ENCODE data around the gene DCC.

DCC gene

DNA sequence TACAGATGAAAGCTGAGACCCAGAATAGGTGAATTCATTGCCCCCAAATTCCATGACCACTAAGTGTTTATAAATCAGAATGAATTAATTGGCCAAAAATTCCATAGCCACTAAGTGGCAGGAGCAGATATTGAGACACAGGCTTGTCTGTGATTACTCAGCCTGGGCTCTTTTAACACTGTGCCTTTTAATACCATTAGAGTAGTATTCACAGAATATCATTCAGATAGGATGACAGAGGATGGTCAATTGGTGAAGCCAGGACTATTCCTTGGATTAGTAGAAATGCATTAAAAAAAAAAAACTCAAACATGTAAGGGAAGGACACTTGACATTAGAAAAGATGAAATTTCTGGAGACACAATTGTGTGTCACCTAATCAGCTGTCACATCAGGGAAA is 698.6 kb downstream of the DCC start:
- no peak for DNase-seq (ENCODE audit: low spot score)

DNA sequence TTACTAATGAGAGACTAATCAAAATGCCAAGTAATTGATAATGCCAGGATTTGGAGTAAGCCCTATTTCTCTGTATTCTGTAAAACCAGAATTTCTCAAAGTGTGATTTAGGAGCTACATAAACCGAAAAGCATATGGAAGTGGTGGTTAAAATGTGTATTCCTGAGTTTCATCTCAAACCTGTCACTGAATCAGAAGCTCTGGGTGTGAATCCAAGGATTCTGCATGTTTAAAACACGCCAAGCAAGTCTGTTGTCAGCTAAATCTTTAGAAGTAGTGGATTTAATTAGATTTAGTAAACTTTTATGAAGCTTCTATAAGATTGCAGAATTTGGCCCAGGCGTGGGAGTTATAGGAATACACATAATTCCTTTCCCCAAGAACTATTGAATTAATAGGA is 700.3 kb downstream of the DCC start:
- no peak for DNase-seq (ENCODE audit: low spot score)

DNA sequence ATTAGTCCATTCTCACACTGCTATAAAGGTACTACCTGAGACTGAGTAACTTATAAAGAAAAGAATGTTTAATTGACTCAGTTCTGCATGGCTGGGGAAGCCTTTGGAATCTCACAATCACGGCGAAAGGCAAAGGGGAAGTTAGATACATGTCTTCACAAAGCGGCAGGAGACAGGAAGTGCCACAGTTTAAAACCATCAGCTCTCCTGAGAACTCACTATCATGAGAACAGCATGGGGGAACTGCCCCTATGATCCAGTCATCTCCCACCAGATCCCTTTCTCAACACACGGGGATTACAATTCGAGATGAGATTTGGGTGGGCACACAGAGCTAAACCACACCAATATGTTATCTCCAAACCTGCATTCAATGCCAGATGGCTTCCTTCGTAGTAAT is 716.1 kb downstream of the DCC start:
- DNase-seq (ENCODE audit: low spot score), result no peak

DNA sequence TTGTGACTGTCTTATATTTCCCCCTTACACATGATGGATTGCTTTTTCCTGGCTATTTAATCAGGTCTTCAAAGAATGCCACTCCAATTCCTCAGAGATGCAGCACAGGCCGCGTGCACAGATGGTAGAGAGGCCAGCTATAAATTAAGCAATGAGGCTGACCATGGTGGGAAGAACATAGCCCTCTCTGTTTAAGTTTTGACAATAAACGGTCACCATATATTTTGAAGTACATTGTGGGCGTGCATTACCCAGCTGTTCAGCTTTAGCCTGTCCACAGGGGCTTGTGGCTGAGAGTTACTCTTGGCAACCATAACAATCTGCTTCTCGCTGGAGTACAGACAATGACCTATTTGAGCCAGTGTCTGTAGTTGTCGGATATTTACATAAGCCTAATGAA is 730.8 kb downstream of the DCC start:
- no peak for DNase-seq (ENCODE audit: low spot score)

DNA sequence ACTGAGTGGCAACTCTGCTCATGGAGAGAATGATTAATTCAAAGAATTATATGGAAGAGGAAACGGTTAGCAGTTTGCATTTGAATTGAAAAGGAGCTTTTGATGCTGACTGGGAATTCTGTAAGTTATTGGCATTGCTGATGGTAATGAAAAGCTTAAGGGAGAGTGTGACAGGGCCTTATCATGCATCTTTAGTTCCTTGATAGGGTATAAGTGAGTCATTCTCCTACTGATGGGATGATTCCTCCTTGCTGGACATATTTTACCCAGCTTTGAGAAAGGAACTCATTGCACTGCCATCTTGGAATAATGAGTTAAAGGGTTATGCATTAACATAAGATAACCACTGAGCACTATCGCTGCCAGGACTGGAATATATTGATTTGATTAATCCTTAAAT is 740.7 kb downstream of the DCC start:
- no peak for DNase-seq (ENCODE audit: low spot score)

DNA sequence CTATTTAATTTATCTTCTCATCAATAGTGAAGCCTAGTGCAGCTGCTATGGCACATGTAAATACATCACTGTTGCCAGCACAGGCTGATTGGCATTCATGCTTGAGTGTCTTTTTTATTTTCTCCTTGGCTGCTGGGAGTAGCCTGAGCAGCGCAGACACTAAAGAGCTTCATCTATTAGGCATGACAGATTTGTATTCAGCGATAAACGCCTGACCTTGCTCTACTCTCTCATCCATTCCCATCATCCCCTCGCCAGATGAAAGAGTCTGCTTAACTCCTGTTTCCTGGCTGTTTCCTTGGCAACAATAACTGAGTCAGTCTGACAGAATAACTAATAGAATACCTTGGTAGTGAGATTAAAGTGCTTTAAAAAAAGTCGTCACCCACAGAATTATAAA is 753.6 kb downstream of the DCC start:
- DNase-seq (ENCODE audit: low spot score), result no peak

DNA sequence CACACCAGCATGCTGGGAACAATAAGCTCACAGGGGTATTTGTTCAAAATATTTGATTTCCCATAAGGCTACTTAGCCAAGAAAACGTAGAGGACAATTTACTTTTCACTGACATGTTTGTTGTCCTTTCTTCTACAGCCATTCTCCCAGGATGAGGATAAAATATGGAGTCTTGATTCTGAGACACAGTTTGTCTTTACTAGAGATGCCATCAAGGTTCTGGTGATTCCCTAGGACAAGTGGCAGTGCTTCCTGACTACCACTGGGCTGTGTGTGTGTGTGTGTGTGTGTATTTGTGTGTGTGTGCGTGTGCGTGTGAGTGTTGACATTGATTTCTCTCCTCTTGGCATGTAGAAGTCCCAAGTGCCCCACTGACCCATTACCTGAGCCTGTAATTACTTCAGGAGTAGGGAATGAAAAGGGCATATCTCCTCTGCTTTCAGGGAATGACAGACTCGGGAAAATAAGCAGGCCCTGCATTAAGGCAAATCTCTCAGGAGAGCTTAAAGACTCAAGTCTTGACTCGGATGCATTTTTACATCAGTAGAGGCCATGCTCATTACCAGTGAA is 761.6 kb downstream of the DCC start:
- DNase-seq (ENCODE audit: low spot score), result no peak

DNA sequence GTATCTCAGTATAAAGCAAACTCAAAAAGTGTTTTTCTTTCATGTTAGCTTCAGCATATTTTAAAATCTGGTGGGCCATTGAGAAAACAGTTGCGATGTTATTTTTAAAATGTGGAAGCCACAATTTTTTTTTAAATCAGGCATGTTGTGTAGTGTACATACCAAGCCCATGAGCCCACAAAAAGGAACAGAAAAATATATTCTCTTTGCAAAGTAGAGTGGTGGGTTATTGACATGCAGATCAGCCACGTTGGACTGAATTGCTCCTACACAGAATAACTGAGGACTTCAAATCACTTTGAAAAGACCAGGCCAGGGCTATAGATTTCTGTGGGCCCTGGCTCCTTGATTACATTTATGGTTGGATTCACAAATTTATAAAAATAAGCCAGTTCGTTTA is 774.4 kb downstream of the DCC start:
- DNase-seq (ENCODE audit: low spot score), result no peak

DNA sequence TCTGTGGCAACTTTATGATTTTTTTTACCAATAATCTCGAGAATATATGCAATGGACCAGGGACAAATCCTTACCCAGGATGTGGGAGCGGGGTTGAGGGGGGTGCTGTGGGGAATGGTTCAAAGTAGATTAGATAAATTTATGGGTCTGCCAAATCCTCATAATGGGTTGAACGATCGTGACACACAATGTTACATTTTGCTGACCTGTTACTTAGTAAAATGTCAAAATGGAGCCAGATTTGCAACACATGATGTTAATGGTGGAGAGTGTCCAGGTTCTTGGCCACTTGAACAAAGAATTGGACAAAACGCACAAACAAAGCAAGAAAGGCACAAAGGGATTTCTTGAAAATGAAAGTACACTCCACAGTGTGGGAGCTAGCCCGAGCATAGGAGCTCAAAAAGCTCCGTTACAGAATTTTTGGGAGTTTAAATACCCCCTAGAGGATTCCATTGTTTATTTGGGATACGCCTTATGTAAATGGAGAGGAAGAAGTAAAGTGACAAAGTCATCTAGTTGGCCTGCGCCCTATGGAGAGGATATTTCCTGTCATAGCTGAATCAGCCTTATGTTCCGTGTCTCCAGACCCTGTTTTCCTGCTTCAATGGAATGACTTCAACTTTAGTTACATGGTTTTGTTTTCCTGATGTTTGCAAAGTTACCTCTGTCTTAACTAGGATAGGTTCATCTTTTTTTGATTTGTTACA is 776.0 kb downstream of the DCC start:
- DNase-seq (ENCODE audit: low spot score), result no peak

DNA sequence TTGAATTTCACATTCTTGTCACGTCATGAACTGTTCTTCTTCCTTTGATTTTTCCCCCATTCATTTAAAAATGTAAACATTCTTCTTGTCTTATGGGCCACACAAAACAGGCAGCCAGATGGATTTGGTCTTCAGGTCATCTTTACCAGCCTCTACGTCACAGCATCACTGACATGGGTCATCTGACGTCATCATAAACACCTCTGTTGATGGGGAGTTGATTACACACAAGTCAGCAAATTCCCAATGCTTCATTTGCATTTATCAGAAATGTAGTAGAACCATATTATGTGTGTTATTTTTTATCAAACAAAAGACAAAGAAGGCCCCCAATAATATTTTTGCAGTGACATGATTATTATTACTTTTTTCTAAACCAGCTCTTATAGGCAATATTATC is 777.9 kb downstream of the DCC start:
- DNase-seq (ENCODE audit: low spot score), result no peak

DNA sequence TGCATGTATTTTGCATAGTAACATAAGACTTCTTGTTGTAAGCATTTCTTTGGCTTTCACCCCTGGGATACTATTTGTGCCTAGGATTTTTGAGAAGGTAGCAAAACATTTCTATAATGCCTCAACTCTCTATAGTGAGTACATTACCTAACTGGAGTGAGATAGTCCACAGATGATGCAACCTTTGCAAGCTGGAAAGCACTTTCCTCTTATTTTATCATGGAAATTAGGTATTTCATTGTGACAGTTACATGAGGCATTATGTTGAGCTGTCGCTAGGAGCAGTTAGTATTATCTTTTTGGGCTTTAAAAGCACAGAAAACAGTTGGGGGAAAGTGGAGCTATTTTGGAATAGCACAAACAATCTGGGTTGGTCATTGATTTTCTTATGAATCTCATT is 786.2 kb downstream of the DCC start:
- DNase-seq (ENCODE audit: low spot score), result no peak

DNA sequence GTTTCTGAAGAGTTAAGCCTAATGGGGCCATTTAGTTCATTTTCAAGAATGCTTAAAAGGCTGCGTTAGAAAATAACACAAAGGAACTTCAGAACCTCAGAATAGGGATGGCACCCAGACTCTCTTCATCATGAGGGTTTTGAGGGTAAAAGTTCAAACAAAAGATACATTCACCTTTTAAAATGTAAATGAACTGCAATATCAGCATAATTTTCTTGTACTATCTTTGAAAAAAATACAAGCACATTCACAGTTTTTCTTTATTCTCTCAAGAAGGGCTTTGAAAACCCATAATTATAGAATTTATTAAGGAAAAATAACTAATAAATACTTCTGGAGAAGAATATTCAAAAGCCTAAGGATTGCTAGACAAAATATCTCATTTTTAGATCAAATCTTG is 791.0 kb downstream of the DCC start:
- no peak for DNase-seq (ENCODE audit: low spot score)

DNA sequence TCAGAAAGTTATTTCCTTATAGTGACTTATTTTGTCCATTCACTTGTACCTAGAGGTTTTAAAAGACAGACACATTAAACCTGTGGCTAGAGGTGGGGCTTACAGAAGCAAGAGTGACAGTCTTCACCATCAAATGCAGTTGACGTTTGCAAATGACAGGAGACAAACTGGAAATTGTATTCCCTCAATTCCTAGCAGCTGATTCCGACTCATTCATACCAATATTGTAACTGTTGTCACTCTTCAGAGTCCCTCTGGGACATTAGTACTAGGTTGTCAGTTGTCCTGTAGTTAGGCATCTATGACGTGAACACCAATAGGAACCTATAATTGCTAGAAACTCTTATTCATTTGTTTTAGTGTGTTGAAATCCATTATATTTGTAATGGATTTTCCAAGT is 794.7 kb downstream of the DCC start:
- no peak for DNase-seq (ENCODE audit: low spot score)

DNA sequence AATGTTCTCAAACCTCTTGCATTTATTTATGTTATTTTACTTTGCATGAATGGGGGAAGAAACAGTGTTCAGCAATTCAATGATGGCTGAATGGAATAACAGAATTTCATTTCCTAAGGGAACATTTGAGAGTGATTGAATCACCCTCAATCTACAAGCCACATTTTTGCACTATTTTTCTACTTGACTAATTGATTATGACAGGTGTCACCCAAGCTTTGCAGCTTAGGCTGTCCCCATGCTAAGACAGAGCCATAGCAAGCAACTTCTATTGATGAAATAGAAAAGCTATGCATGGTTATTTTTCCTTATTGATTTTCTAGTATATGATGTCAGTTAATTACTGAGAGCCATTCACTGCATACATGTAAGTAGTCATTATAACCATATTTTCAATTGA is 795.7 kb downstream of the DCC start:
- DNase-seq (ENCODE audit: low spot score), result no peak

DNA sequence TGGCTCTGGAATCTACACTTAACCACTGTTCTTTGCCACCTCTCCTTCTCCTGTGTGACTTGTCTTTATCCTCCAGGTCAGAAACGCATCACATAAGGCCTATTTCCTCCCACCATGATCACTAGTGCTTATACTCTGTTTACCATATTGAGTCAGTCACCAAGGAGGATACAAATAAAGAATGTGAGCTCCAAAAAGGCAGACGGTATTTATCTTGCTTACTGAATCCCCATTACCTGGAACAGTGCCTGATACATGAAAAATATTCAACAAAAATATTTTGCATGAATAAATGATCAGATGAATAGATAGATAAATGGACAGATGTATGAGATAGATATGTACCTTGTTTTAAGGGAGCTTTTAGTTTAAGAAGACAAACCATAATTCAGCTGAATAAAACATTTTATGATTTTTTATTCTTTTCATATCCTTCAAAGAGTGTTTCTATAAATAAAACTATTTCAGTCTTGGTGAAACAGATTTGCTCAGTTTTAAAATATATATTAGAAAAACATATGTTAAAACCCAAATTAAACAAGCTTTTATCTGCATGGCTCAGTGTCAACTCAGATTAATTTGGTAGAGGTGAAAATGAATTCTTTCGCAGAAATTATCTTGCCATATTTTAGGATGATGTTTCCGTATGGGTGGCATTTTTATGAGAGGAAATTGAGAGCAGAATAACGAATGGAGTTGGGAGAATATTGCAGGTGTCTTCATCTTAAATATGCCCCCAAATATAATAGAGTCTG is 799.9 kb downstream of the DCC start:
- no peak for DNase-seq (ENCODE audit: low spot score)

DNA sequence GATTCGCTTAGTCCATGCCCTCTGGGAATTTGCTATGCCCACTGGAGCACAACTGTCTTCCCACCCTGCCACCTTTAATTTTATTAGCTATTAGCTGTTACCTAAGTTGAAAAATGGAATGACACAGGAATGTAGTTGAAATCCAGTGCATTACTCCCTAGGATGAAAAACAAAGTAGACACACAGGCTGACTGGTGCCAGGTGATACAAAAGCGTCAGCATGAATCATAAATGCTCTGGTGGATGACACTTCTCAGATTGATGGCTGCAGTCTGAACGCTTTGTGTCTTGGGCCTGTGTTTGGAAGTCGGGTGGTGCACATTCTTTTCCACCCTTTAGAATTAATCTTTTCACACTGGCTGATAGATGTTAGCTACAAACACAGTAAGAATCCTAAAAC is 802.0 kb downstream of the DCC start:
- no peak for DNase-seq (ENCODE audit: low spot score)

DNA sequence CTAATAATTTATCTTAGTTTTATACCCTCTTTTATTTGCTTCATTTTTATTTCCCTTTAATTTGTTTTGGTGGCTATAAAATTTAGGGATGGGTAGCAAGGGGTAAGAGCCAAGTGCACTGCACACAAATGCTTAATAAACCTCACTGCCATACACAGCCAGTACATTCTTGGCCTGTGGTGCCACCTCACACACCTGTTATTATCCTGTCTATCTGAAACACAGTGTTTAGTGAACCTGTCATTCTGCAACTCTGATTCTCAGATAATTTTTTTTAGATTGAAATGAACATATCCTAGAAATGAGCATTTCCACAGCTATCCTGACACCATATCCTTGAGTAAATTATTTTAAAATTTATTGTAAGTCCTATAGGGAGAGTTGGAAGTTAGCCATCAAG is 807.5 kb downstream of the DCC start:
- DNase-seq (ENCODE audit: low spot score), result no peak

DNA sequence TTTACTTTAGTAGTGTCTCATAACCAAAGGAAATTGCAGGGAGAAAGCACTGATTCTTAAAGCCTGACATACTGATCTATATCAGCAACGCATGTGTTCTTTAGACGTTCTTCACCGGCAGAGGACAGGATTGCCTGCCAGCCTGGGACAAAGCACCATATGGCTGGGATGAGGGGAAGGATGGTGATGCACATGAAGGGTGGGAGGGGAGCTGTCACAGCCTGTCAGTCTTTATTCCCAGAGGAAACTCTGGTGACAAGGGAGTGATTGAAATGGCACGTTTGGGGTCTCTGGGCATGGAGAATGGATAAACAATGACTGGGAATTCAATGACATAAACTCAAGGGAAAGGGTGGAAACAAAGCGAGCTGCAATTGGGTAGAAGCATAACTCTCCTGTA is 808.1 kb downstream of the DCC start:
- DNase-seq (ENCODE audit: low spot score), result no peak

DNA sequence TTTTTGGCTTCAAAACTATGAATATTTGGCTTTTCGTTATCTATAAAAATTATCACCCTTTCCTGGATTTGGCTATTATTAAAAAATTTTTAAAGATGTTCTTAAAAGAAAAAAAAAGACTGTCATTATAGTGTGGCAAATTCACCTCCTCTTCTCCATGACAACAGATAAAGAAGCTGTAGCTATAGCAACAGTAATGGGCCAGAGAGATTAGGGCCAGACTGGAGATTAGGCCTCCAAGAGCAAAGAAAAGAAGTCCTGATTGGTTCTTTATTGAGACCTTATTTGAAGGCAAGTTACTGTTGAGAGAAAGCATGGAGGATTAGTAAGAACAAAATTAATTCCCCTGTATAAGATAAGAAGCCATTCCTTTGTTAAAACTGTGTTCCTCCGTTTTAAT is 812.5 kb downstream of the DCC start:
- no peak for DNase-seq (ENCODE audit: low spot score)

DNA sequence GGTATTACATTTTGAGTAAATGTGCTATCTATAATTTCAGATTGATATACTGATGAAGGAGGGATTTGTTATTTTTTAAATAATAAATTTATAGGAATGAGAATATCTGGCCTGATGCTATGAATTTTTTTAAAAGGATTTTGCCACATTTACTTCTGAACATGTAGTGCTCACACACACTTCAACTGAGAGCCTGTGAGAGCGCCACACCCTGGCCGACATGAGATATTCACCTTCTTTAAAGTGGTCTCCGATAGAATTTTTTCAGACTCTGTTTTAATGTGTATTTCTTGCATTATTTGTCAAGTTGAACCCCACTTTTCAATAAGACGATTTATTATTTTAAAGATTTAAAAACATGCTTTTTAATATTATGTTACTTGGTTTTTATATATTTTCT is 813.3 kb downstream of the DCC start:
- DNase-seq (ENCODE audit: low spot score), result no peak

DNA sequence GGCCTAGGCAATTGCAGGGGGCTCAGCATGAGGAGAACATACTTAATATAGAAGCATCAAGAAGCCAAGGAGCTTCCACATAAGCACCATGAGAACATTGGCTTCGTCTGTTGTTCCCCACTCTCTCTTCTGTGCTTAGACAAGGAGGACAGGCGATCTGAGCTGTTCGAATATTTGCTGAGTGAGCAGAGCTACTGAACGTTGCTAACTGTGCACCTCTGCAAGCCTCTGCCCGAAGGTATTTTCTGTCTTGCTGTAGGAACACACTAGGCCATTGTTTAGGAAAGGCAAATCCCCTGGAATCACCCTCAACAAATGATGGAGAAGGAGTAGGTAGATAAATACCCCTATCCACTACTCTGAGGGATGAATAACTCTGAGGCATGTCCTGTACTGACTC is 813.8 kb downstream of the DCC start:
- no peak for DNase-seq (ENCODE audit: low spot score)

DNA sequence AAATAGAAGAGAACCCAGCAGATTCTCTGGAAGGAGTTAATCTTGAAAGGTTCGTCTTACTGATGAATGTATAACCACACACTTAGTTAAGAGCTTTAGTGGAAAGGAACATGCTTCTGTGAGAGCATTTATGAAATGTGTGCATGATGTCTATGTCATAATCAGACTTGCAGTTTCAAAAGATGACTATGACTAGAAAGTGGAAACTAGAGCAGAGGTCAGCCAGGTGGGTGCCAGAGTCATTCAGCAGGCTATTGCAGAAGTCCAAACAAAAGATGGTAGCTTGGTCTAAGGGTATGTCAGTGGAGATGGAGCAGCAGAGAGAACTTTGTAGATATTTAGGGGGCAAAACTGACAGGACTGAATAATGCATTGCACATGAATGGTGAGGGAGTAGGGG is 825.8 kb downstream of the DCC start:
- no peak for DNase-seq (ENCODE audit: low spot score)

DNA sequence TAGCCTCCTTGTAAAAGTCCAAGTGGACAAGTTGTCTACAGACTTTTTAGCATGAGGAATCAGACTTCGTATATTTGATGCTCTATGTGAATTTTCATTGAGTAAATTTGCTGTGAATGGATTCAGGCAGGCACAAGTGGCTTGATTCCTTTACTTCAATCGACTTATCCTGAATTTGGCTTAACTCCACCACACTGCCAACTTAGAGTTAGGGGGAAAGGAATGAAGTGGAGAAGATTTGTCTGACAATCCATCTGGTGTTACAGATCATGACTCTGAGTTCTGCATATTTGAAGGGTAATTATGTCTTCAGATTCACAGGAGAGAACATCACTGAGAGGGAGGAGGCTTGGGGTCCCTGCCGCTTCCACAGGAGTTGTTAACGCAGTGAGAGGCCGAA is 829.3 kb downstream of the DCC start:
- DNase-seq (ENCODE audit: low spot score), result no peak

DNA sequence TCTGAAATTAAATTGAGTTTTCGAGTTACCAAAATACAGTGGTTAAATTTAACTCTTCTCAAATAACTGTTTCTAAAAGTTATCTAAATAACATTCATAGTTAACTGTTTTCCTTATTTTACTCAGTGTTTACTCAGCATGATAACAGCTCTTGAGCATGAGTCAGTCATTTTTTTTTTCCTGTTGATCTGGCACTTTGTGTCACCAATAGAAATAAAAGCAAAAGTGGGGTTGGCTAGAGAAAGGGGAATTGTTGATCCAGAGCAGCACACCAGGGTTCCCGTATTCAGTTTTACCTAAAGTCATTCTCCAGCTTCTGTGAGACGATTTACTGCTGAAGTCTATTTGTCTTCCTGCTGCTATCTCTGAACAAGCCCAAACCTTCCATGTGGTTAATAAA is 851.6 kb downstream of the DCC start:
- no peak for DNase-seq (ENCODE audit: low spot score)

Measured in CD4-positive, alpha-beta T cell treated with Interleukin-6 at 100 ng/mL for 8 hours (primary cell).